GM19455 (cell line): ENCODE measurements around the gene KRABD2.
A peak's percentile ranks its signal among the peaks of the same experiment; 100 is the strongest.
"Not testable (repeated sequence)": the region's sequence is repeated elsewhere in the genome, so short reads cannot be mapped to it uniquely, and the experiment has no call there.

Source experiments
- ATAC-seq: cut with Tn5 transposase; IDR thresholded peaks from one replicate; pipeline ENCODE4 v1.9.1; 2021; ENCODE audit not compliant: unreplicated experiment

Gene KRABD2

GRCh38 chr17:8376271-8377067 lies at the start of gene KRABD2:
Gene KRABD2, minus strand, starts transcription at chr17:8376704.
- peak; percentile 83 for ATAC-seq

DNA sequence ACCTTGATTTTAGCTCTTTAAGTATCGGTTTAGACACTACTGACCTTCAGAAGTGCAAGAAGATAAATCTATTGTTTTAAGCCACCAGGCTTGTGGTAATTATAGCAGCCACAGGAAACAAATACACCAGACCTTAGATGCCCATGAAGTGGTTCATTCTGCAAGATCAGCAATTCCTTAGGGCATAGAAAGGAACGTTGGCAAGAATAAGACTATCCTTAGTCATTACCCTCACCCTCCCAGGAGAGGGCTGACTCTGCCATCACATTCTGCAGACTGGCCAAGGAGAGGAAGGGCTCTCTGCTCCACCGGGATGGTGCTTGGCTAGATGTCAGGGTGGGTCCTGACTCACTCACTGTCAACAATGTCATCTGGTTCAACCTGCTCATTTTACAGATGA lies 45.1 kb upstream of the KRABD2 start:
- ATAC-seq: no peak

DNA sequence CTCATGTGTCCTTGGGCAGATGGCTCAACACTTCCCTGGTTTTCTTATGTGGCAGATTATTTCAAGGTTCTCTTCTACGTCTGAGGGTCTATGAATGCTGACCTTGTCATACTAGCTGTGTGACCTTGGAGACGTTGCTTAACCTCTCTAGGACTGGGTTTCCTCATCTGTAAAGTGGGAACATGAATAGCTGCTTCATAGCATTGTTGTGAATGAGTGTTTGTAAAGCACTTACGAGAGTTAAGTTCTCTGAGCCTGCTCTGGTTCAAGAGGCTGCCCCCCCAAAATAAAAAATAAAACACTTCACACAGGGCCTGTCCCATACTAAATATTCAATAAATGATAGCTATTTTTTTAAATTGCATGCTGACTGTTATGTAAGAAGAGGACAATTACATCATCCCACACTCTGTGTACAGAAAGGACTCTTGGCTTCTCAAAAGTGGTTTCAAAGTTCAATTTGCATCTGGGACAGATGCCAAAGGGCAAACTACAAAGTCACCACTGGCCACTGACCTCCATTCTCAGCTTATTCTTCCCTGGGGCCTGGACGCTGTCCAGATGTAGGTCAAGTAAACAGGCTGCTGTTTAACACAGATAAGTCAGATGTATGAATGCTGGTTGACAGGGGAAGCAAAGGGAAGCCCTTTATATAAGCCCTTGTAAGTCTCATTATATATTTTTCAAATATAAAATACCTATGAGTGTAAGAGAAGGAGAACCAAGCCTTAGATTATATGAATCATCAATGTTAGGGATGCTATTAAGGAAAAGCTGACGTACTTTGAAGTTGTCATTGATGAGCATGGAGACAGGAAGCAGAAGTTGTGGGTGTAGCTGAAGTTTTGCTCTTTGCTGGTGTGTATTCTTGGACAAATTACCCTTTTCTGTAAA lies 43.8 kb upstream of the KRABD2 start:
- ATAC-seq: no peak

DNA sequence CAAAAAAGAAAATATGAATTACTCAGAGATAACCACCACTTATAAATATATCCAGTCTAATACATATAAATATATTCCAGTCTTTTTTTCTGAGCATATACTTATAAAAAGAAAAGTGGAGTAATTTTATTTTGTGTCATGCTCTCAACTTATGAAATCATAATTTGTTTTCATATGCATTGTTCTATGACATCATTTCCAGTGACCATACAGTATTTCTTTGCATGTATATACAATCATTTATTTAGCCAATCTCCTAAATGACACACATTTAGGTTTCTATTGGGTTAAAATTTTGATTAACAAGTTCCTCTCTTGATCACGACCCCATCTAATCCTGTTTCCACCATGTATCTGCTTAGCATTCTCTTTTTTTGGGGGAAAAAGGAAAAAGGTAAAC lies 42.8 kb upstream of the KRABD2 start:
- no peak for ATAC-seq

DNA sequence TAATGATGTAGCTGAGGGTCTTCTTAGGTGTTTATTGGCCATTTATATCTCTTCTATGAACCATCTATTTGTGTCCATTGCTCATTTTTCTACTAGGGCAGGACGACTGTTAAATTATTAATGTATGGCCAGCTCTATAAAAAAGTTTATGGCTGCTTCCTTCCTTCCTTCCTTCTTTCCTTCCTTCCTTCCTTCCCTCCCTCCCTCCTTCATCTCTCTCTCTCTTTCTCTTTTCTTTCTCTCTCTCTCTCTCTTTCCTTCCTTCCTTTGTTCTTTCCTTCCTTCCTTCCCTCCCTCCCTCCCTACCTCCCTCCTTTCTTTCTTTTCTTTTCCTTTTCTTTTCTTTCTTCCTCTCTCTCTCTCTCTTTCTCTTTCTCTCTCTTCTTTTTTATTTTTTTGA lies 42.0 kb upstream of the KRABD2 start:
- no peak for ATAC-seq

DNA sequence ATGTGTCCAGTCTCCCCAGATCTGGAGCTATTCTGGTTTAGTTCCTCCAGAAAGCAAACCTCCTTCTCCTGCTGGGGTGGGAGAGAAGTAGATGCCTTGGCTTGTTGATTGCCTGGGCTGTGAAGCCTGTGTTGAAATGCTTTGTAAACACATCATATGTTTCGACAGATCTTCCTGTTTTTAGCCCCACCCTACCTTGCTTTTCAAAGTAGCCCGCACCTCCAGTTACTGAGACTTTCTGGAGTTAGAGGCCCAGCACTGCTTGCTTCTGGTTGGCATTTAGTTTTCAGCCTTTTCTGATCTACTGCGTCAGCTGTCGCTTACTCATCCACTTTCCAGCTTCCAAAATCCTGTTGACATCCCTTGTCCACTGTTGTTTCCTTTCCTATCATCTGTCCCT lies 41.3 kb upstream of the KRABD2 start:
- no peak for ATAC-seq

DNA sequence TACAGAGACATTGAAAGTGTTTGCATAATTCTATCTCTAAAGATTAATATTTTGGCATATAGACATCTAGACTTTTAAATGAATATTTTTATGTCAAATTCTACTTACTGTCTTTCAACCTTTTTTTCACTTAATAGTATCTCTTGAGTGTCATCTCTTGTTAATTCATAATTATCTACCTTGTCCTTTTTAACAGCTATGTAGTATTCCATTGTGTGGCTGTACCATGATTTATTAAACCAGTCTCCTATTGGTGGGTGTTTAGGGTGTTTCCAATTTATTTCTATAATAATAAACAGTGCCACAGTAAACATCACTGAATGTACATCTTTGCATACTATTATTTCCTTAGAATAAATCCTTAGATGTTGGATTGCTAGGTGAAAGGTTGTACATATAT lies 37.4 kb upstream of the KRABD2 start:
- no peak for ATAC-seq

DNA sequence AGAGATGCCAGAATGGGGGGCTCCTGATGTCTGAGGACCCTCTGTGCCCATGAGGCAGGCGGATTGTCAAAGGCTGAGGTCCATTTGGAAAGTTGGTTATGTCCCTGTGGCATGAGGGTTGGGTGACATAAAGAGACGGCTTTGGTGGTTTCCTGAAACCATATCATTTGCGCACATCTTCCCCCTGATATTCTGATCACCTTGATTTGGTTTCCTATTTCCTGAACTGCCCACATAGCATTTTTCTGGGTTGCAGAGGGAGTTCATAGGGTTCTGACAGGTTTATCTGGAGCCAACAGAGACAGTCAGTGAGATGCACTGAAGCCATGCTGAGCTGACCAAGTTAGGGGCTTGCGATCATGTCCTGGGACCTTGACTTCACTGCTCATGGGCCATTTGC lies 36.8 kb upstream of the KRABD2 start:
- ATAC-seq: no peak

GRCh38 chr17:8412089-8412488 lies 35.6 kb upstream of the KRABD2 start:
- no peak for ATAC-seq

- ATAC-seq: no peak
Observed at GRCh38 chr17:8410883-8411238, 34.4 kb upstream of the KRABD2 start.

DNA sequence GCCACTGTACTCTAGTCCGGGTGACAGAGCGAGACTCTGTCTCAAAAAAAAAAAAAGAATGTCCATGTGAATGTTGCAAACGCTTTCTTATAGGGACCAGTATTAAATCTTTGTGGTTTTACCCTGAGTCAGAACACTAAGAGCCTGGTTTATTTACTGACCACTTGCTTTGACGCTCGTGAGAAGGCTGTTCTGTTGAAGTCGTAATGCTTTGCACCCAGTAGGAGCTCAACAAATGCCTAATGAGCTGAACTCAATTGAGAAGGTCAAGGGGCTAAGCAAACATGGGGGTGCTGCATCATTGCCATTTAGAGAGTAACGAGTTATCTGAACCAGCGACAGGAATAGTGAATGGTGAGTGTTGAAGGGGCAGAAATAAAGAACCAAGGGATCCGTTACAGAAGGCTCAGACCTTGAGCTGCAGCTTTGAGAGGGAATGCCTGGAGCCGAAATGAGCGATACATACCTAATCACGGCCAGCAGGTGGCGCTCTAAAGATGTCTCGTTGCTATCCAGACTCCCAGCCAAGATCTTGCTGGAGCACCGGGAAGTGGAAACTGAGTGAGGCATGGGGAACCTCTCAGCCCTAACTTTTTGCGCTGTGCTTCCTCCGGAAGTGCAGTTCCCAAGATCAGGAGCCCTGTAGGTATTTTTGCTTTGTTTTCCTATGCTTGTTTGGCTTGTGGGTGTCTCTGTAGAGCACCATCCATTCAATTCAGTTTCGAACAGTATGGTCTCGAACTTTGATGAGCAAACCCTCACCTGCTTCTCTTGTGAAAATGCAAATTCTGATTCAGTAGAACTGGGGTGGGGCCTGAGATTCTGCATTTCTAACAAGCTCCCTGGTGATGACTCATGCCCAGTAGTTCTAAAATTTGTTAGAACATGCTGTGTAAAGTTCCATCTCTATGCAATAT lies 33.7 kb upstream of the KRABD2 start:
- no peak for ATAC-seq

DNA sequence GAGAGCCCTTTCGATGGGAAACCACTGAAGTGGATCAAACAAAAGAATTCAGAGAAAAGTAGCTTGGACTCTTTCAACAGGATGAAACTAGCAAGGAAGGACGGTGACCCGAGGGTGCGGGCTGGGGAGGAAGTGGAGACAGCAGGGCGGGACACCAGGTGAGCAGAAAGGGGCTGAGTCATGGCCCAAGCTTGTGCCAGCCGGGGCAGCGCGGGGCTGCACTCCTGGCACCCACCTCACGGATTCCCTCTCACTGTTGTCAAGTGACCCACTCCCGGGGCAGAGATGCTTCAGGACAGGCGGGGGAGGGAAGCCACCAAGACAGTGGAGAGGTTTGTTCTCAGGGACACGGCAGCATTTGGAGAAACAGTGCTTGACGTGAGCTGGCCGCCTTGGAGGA lies 31.9 kb upstream of the KRABD2 start:
- no peak for ATAC-seq

DNA sequence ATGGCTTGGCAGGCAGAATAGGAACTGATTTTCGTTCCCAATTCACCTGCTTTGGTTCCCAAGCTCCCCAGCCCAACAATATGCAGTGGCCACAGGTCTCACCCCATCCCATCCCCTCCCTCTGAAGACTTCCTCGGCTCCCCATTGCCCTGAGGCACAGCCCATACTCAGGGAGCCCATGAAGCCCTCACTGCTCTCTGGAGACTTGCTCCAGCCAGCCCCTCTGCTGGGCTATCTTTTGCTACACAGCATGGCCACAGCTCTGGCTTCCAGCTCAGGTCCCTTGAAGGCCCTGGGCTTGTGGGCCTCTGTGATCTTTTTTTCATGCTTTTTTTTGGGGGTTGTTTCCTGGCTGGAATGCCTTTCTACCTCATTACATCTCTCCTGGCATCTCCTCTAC lies 29.7 kb upstream of the KRABD2 start:
- no peak for ATAC-seq

- ATAC-seq: no peak
Observed at GRCh38 chr17:8405499-8406016, 29.1 kb upstream of the KRABD2 start.

- ATAC-seq: no peak
Observed at GRCh38 chr17:8402921-8403536, 26.5 kb upstream of the KRABD2 start.

GRCh38 chr17:8401107-8401506 lies 24.6 kb upstream of the KRABD2 start:
- ATAC-seq: no peak

GRCh38 chr17:8398980-8399379 lies 22.5 kb upstream of the KRABD2 start:
- ATAC-seq: no peak

DNA sequence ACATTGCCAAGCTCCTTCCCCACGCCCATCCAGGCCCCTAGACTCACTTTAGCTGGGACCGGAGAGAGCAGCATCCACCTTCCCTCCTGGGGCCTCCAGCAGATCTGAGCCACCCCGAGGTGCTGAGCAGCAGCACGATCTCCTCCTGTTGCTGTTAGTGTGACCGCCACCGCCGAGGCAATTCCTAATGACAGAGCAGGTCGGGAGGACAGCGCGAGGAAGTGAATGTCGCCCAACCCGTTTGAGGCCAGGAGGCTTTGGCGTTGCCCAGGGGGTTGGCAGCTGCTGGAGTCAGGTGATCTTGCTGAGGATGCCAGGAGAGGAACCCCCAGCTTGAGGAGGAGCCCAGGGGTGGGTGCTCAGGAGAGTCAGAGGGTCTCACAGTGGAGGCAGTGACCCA lies 21.1 kb upstream of the KRABD2 start, which contains the start of gene RNF222:
TSS of gene RNF222 (minus strand) at position 192 of the 400 bp plus-strand sequence. CDS start 4,366 bp downstream, outside the sequence.
- ATAC-seq: no peak

DNA sequence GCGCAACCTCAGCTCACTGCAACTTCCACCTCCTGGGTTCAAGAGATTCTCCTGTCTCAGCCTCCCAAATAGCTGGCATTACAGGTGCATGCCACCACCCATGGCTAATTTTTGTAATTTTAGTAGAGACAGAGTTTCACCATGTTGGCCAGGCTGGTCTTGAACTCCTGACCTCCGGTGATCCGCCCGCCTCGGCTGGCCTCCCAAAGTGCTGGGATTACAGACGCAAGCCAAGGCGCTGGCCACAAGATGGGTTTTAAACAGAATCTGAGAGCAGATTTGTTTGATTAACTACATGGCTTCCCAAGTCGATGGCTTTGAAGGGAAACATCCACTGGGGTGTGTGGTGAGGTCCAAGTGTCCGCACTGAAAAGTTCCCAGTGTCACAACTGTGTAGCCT lies 18.0 kb upstream of the KRABD2 start:
- not testable (repeated sequence) for ATAC-seq

DNA sequence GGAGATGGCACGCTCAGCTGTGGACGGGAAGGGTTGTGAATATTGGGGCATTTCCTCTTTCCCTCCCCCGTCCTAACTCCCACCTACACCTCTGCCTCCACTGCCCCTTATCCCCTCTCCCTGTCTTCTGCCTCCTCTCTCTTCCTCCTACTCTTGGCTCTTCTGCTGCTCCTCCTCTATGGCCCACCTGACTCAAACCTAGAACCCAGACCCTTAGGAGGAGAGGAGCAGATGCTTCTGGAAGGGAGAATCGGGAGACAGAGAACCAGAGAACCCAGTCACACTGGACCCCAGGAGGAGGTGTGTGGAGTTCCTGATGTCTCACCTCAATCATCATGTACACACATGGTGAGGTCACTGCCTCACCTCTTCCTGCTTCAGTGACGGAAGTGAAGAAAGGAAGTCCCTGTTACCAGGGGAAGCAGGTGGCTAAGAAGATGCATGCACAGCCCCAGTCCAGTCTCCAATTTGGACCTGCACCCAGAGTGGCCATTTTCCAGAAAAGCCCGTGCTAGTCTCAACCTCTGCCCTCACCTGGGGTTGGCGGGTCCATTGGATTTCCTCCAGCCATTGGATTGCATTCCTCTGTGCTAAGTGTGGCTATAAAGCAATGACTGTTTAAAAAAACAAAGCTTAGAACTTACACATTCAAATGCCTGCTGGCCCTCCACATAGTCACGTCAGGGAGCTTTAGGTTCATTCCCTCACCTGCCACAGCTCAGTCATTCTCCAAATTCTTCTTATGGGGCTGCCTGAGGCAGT lies 17.1 kb upstream of the KRABD2 start:
- no peak for ATAC-seq
